Gastrocnemius medialis (tissue), 4 donors: ENCODE data around the gene THSD4. TPM values are rescaled to one million over a fixed set of nuclear protein-coding genes. Genes with fewer than 3 reads are reported as not detected.
A peak's percentile ranks its signal among the peaks of the same experiment; 100 is the strongest.

Experiments
- ATAC-seq, 2 donors: fragments of 150-250 bp; one replicate each; pipeline ENCODE4 v1.9.1; 2016
- DNase-seq, 2 donors: peaks; one replicate each; pipeline ENCODE4 v3.0.0-alpha.2; 2019
- H3K27ac ChIP-seq, 4 donors: fragments of 200-600 bp; sonication (generic); 1 replicate in 1 of 4; 2 replicates in 3 of 4; pipeline ENCODE4 v1.5.1; 2016 to 2018; ENCODE audit warnings: mild to moderate bottlenecking in 2 of 4, moderate library complexity in 1 of 4
- H3K27me3 ChIP-seq, 3 donors: fragments of 200-600 bp; sonication (generic) in 2 of 3; 1 replicate in 1 of 3; 2 replicates in 2 of 3; pipeline versions ENCODE4 v1.5.1 to v1.6.0; 2016 to 2019; ENCODE audit warnings: mild to moderate bottlenecking in 1 of 3, moderate library complexity in 1 of 3
- H3K36me3 ChIP-seq, 2 donors: fragments of 200-600 bp; sonication (generic) in 1 of 2; one replicate each; pipeline ENCODE4 v1.5.1; 2017 to 2018
- H3K4me1 ChIP-seq, 2 donors: fragments of 200-600 bp; sonication (generic) in 1 of 2; one replicate each; pipeline ENCODE4 v1.5.1; 2016 to 2017; ENCODE audit warnings: mild to moderate bottlenecking in 2 of 2
- H3K4me3 ChIP-seq, 4 donors: fragments of 200-600 bp; sonication (generic) in 3 of 4; 1 replicate in 1 of 4; 2 replicates in 3 of 4; pipeline ENCODE4 v1.5.1; 2016 to 2019; ENCODE audit warnings: mild to moderate bottlenecking in 2 of 4
- H3K9me3 ChIP-seq, 3 donors: fragments of 200-600 bp; sonication (generic) in 2 of 3; 1 replicate in 1 of 3; 2 replicates in 2 of 3; pipeline ENCODE4 v1.5.1; 2016 to 2019
- CTCF ChIP-seq, 5 experiments: fragments of 450-650 bp in 3 of 5; fragments of 200-600 bp in 2 of 5; sonication (generic) in 2 of 5; IDR thresholded peaks in 4 of 5; conservative IDR thresholded peaks in 1 of 5; 1 replicate in 4 of 5; 2 replicates in 1 of 5; pipeline ENCODE4 v1.5.1; 2016 to 2019; ENCODE audit warnings: antibody characterized with exemption in 5 of 5, mild to moderate bottlenecking in 3 of 5, moderate library complexity in 3 of 5
- POLR2A ChIP-seq, 2 donors: fragments of 450-650 bp; IDR thresholded peaks; one replicate each; pipeline ENCODE4 v1.6.1; 2017; ENCODE audit warnings: antibody characterized with exemption in 2 of 2, mild to moderate bottlenecking in 2 of 2, moderate library complexity in 2 of 2
- in situ Hi-C, 4 donors: fragments of 200-750 bp; cut with MboI; loops; one replicate each; pipeline versions ENCODE4 v1.15.0 to v1.8.0; 2017; ENCODE audit warnings: low sequenced_read_pairs in 4 of 4
- intact Hi-C: fragments of 100-400 bp; cut with DNase I; formaldehyde crosslinking; loops from one replicate; pipeline ENCODE4 v1.15.1; 2023; ENCODE audit warnings: low total_unique reads
- total RNA-seq, 4 donors: library from RNA; depleted of rRNA; stranded (reverse); fragments of >200 nt; gene quantifications; one replicate each; pipeline versions ENCODE4 v1.1.0 to v1.2.3, GENCODE V29; 2016

The THSD4 gene
- total RNA-seq, 4 donors from 2014 or later = 0.35 to 3.1 (median 0.60) TPM

GRCh38 chr15:71329041-71329440 is 213.8 kb downstream of the THSD4 start:
- H3K4me3 ChIP-seq = no peak overlapping the region
- no peak for TF ChIP-seq CTCF (IDR thresholded peaks at IDR 0.05 in 4 of 5, conservative IDR thresholded peaks at IDR 0.05 in 1 of 5)
- TF ChIP-seq POLR2A (IDR thresholded peaks at IDR 0.05) = no peak
- intact Hi-C loops (loop anchor here (2.0 to 5.0 kb wide), 4 partner anchors 52 to 214 kb away; partner anchors contain the start of gene THSD4), in situ Hi-C loops (loop anchor here in 1 of 4 donors (25.0 kb wide), 1 partner anchor 217 kb away; the partner anchor contains the start of gene THSD4)
- H3K27ac ChIP-seq = peak overlapping the region; percentile 67 to 83 (median 74)
- H3K27me3 ChIP-seq = no peaks in the 10 kb centered on the region
- ATAC-seq = peak; percentile 34 to 38
- H3K9me3 ChIP-seq = no peaks in the 10 kb centered on the region
- no peak for DNase-seq
- no peaks in the 10 kb centered on the region for H3K36me3 ChIP-seq
- peaks cover 18 to 31% of the 10 kb centered on the region in 2 donors for H3K4me1 ChIP-seq

- H3K27me3 ChIP-seq = no peaks in the 10 kb centered on the region
- ATAC-seq = peak; percentile 98
- H3K9me3 ChIP-seq = no peaks in the 10 kb centered on the region
- peaks cover 18 to 31% of the 10 kb centered on the region in 2 donors for H3K4me1 ChIP-seq
- peak overlapping the region; percentile 67 to 83 (median 74) for H3K27ac ChIP-seq
- intact Hi-C loops = loop anchor here (2.0 to 5.0 kb wide), 4 partner anchors 52 to 215 kb away; partner anchors contain the start of gene THSD4
- H3K36me3 ChIP-seq = no peaks in the 10 kb centered on the region
- DNase-seq = peak; percentile 78 to 80
- TF ChIP-seq POLR2A (IDR thresholded peaks at IDR 0.05) = no peak
- no peak overlapping the region for H3K4me3 ChIP-seq
- in situ Hi-C loops = loop anchor here in 1 of 4 donors (25.0 kb wide), 1 partner anchor 217 kb away; the partner anchor contains the start of gene THSD4
Measured at GRCh38 chr15:71329497-71330260, 214.4 kb downstream of the THSD4 start.

GRCh38 chr15:71330638-71331162 is 215.4 kb downstream of the THSD4 start:
- intact Hi-C loops = no loop called here
- Histone ChIP-seq H3K27ac (no peak overlapping the region), H3K4me3 (no peak overlapping the region), H3K36me3 (no peaks in the 10 kb centered on the region), H3K9me3 (no peaks in the 10 kb centered on the region), H3K27me3 (no peaks in the 10 kb centered on the region), H3K4me1 (peaks cover 18 to 31% of the 10 kb centered on the region in 2 donors)
- in situ Hi-C loops = loop anchor here in 1 of 4 donors (25.0 kb wide), 1 partner anchor 218 kb away; the partner anchor contains the start of gene THSD4
- no peak for TF ChIP-seq POLR2A (IDR thresholded peaks at IDR 0.05)
- TF ChIP-seq CTCF (IDR thresholded peaks at IDR 0.05 in 4 of 5, conservative IDR thresholded peaks at IDR 0.05 in 1 of 5) = no peak
- ATAC-seq = no peak
- no peak for DNase-seq

- no peak for TF ChIP-seq POLR2A (IDR thresholded peaks at IDR 0.05)
- TF ChIP-seq CTCF (IDR thresholded peaks at IDR 0.05 in 4 of 5, conservative IDR thresholded peaks at IDR 0.05 in 1 of 5) = no peak
- H3K4me3 ChIP-seq = no peak overlapping the region
- no peak overlapping the region for H3K27ac ChIP-seq
- no peaks in the 10 kb centered on the region for H3K9me3 ChIP-seq
- H3K4me1 ChIP-seq = peaks cover 18 to 31% of the 10 kb centered on the region in 2 donors
- DNase-seq (no peak), ATAC-seq (no peak)
- intact Hi-C loops (no loop called here), in situ Hi-C loops (loop anchor here in 1 of 4 donors (25.0 kb wide), 1 partner anchor 219 kb away; the partner anchor contains the start of gene THSD4)
- H3K27me3 ChIP-seq = no peaks in the 10 kb centered on the region
- no peaks in the 10 kb centered on the region for H3K36me3 ChIP-seq
Measured at GRCh38 chr15:71331173-71331572, 215.9 kb downstream of the THSD4 start.
